GM21447 (cell line): ENCODE measurements around the gene PTPN11.

Source experiments
- ATAC-seq: cut with Tn5 transposase; IDR thresholded peaks from one replicate; pipeline ENCODE4 v1.9.1; 2021; ENCODE audit not compliant: unreplicated experiment

The PTPN11 gene

GRCh38 chr12:112538740-112539139, 120.0 kb downstream of the PTPN11 start:
- ATAC-seq = no peak

GRCh38 chr12:112539221-112539620, 120.5 kb downstream of the PTPN11 start:
- no peak for ATAC-seq

GRCh38 chr12:112540021-112540420, 121.3 kb downstream of the PTPN11 start:
- no peak for ATAC-seq

- ATAC-seq = no peak
These were observed 125.0 kb downstream of the PTPN11 start for GRCh38 chr12:112543751-112544150.

GRCh38 chr12:112546339-112546738, 127.6 kb downstream of the PTPN11 start:
- no peak for ATAC-seq

GRCh38 chr12:112546996-112547395, 128.2 kb downstream of the PTPN11 start:
- ATAC-seq = no peak

GRCh38 chr12:112549031-112549430, 130.3 kb downstream of the PTPN11 start:
- no peak for ATAC-seq

- ATAC-seq = no peak
These were observed 132.9 kb downstream of the PTPN11 start for GRCh38 chr12:112551681-112552080.

- no peak for ATAC-seq
These were observed 137.0 kb downstream of the PTPN11 start for GRCh38 chr12:112555621-112556233.

- no peak for ATAC-seq
These were observed 139.3 kb downstream of the PTPN11 start for GRCh38 chr12:112557951-112558630.
